GM21737 (cell line): ENCODE data around the gene SUPT5H.

Experiments used
- ATAC-seq: cut with Tn5 transposase; IDR thresholded peaks from one replicate; pipeline ENCODE4 v1.9.1; 2021; ENCODE audit warnings: mild to moderate bottlenecking, moderate library complexity; ENCODE audit not compliant: unreplicated experiment

The SUPT5H gene

DNA sequence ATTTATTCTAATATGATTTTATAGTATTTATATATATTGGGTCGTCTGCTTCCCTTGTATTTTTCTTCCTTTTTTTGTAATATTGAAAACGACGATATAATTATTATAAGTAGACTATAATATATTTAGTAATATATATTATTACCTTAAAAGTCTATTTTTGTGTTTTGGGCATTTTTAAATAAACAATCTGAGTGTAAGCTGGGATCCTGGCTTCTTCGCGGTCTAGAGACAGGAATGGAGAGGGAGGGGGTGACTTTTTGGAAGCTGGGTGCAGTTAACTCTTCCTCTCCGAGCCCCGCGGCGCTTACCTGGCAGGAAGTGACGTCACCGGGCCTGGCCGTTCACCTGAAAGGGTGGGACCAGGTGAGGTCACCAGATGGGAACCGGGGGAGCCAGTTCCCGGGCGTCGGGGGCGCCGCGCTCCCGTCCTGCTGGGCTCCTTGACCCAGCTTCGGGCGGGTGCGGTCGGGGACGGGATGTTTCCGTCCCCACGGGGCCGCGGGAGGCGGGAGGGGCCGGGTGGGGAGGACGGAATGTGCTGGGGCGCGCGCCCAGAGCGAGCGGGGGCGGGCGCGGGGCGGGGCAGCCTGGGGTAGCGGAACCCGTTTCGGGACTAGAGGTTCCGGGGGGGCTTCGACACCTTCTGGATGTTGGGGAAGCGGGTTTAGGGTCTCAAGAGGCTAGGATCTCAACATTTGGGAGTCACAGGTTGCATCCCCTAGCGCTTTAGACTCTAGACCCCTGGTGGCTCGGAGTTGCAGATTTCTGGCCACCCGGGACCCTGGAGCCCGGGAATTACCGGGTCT is 36.0 kb upstream of the SUPT5H start:
- no peak for ATAC-seq

DNA sequence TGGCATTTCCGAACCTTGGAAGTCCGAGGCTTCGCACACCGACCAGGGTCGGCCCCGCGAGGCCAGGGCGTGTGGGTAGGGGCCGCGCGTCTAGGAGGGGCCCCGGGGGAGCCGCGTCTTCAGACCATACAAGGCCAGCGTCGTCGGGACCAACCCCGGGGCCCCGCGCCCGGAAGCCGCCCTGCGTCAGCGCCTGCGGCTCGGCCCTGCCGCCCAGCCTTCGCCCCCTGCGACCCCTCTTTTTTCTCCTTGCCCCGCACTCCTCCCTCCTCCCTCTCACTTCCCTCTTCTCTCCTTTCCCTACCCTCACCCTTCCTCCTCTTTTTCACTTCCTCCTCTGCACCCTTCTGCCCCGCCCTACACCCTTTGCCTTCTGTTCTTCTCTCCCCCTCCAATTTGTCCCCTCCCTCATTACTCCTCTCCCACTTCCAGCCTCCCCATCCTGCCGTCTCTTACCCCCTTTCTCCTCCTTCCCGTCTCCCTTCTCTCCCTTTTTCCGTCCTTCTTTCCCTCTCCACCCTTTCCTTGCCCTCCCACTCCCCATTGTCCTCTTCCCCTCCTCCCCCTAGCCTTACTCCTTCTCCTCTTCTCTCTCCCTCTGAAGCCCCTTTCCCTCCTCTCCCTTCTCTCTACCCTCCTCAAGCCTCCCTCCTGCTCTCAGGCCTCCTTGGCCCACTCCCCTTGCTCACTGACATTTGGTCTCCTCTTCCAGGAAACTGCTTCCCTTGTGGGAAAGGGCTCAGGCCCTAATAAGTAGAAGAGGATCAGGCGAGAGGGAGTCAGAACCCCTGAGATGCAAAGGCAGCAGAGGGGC is 35.2 kb upstream of the SUPT5H start:
- ATAC-seq = no peak

DNA sequence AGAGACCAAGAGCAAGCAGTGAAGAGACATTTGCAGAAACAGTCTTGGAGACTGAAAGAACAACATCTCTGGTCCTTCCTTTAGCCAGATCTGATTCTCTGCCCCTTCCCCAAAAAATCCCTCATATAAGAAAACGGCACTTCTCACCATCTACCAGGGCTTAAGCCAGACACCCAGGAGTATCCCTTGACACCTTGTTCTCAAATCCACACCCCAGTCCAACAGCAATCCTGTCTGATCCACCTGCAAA is 34.6 kb upstream of the SUPT5H start:
- ATAC-seq = no peak

DNA sequence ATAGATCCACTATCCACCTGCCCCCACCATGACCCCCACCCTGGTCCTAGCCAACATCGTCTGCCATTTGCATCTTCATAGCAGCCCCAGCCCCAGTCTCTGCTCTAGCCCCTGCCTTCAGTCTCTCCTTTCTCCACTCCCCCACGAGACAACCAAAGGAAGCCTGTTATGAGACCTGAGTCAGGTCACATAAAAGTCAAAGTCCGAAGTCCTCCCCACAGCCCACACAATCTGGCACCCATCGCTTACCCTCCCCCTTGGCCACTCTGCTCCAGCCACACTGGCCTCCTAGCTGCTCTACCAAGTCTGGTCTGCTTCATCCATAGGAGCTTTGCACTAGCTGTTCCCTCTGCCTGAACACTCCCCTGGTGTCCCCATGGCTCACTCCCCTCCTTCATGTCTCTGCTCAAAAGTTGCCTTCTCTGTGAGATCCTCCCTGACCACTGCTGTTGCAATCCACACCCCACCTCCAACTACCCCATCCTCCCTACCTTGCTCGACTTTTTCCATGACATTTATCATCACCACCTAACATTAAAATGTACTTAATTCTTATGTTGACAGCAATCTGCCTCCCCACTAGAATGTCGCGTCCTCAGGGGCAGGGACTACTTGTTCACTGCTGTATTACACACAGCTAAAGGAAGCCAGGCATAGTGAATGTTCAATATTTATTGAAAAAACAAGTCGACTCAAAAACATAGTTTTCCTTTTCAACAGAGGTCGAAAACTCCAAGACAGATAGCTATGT is 34.1 kb upstream of the SUPT5H start:
- ATAC-seq = no peak

DNA sequence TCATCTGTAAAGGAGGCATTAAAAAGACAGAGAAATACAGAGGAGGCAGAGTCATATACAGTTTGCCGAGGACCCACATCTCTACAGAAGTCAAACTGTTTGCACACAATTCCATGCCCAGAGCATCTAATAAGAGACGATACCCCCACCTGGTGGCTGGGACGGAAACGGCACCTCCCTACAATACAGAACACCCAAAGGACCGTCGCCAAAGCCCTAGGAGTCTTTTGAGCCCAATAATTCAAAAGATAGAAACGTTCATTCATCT is 33.6 kb upstream of the SUPT5H start:
- ATAC-seq = peak; percentile 20

DNA sequence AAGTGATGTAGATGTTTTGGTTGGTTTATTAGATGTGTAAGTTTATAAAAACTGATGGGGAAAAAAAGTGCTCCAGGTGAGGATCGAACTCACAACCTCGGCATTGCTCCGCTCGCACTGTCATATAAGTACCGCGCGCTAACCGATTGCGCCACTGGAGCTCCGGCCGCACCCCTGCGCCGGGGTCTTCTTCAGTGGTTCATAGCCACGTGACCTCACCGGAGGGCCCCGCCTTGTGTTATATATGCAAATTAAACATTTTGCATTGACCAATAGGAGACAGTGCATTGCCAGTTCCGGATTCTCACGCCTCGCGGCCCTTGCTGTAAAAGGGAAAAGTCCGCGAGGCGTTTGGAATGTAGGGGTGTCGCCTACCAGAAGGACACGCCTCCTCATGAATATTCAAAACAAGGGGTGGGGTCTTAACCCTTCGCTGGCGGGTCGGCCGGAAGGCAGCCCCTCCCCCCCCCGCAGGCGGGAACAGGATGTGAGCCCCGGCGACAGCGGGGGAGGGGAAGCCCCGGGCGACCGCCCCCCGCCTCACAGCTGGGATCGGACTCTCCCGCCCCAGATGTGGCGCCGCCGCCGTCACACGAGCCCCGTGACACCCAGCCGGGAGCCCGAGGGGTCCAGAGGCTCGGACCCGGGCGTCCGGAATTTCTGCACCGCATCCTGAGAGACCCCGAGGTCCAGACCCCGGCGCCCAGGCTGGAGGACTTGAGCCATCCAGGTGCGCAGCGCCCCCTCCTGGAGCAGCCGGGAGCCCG is 33.1 kb upstream of the SUPT5H start, which contains the start of gene PLEKHG2:
TSS of gene PLEKHG2 (plus strand) at position 570 of the 767 bp plus-strand sequence. CDS start 1,418 bp downstream, outside the sequence.
- peak; percentile 41 for ATAC-seq

DNA sequence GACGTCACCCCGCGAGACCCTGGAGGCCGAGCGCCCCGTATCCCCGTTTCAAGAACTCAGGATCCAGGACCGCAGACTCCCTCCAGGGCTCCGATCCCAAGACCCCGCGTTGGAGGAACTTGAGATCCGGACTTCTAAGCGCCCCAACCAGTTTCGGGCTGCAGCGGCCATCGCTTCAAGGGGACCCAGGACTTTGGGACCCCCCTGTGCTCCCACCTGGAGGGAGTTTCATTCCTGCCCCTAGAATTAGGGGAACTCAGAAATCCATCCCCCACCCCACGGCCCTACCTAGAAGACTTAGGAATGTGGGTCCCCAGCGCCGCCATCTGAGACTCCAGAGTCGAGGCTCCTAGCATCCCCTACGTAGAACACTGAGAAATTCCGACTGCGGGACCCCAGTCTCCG is 32.5 kb upstream of the SUPT5H start:
- no peak for ATAC-seq

DNA sequence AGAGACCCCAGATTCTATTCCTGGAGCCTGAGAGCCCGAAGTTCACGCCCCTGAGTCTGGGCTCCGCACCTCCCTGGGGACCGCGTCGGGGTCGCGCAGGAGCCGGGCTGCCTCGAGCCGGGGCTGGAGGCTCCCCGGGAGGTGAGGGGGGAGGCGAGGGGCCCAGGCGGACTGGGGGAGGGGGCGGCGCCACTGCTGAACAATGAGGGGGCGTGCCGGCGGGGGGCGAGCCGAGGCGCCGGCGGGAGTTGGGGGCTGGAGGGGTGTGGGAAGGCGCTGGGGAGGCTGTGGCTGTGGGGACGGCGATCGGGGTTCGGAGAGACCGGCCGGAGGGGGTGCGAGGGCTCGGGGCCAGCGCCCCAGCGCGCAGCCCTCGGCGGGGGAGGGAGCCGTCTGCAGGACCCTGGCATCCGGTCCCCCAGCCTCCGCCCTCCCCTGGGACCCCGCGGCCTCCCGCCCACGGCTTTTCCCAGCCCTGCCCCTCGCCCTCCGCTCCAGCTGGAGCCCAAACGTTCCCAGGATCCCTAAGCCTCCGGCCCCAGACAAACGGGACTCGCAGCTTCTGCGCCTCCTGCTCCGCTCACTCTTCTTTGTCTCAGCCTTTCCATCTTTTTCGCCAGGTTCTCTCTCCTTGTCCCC is 32.0 kb upstream of the SUPT5H start:
- no peak for ATAC-seq

DNA sequence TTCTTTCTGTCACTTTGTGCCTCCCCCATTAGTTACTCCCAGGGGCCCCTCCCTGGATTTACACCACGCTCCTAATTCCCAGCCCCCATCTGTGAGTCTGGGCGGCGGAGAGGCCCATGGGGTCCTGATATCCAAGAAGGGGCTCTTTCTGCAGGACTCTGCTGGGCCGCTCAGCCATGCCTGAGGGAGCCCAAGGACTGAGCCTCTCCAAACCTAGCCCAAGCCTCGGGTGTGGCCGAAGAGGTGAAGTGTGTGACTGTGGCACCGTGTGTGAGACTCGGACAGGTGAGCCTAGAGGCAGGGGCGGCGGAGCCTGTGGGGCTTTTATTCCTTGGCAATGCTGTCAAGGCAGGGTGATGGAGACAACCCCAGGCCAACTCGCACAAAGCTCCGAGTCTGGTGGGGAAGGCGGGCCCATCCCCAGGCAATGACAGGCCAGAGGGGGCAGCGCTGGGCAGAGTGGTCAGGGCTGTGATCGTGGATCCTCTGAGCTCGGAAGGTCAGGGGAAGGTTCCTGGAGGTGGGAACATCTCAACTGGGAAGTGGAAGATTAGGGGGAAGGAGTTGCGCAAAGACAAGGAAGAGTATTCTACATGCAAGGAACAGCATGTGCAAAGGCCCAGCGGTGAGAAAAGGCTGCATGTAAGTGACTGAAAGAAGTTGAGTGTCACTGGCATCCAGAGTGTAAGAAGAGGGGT is 31.3 kb upstream of the SUPT5H start:
- no peak for ATAC-seq

DNA sequence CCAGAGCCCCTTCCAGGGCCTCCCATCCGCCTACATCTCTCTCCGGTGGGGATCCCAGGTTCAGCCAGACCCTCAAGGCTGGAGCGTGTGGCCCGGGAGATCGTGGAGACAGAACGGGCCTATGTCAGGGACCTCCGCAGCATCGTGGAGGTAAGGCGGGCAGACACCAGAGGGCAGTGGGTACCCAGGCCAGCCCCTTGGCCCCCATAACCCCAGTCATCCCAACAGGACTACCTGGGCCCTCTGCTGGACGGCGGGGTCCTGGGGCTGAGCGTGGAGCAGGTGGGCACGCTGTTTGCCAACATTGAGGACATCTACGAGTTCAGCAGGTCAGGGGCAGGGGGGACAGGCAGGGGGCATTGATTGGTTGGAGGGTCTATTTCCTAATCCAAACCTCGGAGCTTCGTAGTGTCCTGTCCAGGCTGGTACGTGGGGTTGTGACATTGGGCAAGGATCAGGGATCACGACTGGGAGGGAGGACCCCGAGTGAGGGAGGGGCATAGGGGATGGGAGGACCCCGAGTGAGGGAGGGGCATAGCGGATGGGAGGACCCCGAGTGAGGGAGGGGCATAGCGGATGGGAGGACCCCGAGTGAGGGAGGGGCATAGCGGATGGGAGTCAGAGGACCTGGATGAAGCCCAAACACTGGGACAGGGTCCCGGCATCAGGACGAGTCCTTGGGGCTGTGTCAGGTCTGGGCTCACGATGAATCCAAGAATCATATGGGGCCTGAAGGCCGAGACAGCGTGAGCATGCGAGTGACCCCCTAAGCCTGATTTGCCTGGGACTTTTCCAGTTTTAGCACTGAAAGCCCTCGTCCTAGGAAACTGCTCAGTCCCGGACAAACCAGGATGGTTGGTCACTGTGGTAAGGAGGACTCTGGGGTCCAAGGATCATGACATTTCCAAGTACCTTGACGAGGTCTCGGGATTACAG is 30.0 kb upstream of the SUPT5H start:
- no peak for ATAC-seq

DNA sequence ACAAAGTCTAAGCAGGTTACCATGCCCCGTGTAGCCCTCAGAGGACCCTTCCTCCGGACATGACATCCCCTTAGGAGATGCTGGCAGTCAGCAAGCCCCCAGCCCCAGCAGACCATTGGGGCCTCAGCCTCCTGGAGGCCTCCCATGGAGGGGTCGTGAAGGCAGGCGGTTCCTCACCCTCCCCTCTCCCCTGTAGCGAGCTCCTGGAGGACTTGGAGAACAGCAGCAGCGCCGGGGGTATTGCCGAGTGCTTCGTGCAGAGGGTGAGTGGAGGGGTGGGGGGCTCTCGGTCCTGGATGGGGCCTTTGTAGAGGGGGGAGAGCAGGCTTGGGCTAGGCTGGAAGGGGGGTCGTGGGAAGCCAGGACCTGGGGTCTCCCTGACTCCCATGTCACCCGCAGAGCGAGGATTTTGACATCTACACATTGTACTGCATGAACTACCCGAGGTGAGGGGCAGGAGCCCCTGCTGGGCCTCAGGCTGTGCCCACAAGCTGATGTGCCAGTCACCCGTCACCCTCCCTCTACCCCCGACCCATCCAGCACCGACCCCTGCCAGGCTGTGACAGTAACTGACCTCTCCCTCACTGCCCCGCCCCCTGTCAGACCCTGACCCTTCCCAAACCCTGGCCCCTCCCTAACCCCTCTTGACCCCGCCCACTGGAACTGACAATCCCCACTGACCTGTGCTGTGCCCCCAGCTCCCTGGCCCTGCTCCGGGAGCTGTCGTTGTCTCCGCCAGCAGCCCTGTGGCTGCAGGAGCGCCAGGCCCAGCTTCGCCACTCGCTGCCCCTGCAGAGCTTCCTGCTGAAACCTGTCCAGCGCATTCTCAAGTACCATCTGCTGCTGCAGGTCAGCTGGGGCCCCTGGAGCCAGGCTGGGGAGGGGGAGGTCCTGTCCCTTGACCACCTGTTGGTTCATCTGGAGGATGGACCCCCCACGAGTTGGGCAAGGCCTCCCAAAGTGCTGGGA is 28.9 kb upstream of the SUPT5H start:
- no peak for ATAC-seq

DNA sequence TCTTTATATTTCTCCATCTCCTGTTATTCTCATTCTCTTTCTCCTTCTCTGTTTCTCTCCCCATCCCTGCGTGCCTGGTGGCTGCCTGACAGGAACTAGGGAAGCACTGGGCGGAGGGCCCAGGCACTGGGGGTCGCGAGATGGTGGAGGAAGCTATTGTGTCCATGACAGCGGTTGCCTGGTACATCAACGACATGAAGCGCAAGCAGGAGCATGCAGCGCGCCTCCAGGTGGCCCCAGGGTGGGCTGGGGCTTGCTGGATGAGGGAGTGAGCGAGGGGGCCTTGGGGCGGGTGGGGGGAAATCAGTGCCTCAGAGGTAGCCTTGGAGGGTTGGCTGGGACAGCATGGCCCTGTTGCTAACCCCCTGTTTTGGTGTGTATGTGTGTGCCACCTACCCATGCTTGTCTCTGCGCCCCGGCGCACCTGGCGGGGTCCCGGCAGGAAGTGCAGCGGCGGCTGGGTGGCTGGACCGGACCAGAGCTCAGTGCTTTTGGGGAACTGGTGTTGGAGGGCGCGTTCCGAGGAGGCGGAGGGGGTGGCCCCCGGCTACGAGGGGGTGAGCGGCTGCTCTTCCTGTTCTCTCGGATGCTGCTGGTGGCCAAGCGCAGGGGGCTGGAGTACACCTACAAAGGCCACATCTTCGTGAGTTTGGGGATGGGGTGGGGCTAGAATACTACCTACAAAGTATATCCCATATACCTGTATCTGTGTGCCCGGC is 27.8 kb upstream of the SUPT5H start:
- ATAC-seq = no peak

DNA sequence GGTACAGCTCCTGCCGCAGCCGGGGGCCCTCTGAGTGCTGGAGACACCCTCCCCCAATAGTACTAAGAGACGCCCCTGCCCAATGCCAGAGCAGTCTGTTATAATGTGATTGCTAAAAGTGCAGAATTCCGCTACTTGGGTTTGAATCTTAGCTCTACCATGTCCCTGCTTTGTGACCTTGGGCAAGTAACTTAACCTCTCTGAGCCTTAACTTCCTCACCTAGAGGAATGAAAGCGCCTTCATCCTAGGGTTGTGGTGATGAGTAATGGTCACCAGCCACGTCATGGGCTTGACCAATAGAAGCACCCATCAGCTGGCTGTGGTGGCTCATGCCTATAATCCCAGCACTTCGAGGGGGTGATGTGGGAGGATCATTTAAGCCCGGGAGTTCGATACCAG is 26.4 kb upstream of the SUPT5H start:
- ATAC-seq = no peak

DNA sequence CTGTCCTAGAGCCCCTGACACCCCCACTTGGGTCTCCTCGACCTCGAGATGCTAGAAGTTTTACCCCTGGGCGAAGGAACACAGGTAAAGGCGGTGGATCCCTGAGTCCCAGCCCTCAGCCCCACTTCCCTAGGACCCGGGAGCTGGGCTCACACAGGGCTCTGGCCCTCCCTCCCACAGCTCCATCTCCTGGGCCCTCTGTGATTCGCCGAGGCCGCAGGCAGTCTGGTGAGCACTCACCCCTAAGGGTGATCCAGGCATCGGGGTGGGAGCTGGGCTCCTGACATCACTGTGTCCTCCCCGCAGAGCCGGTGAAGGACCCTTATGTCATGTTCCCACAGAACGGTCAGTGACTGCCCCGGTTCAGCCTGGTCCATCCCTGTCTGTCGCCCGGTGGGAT is 24.6 kb upstream of the SUPT5H start:
- no peak for ATAC-seq

DNA sequence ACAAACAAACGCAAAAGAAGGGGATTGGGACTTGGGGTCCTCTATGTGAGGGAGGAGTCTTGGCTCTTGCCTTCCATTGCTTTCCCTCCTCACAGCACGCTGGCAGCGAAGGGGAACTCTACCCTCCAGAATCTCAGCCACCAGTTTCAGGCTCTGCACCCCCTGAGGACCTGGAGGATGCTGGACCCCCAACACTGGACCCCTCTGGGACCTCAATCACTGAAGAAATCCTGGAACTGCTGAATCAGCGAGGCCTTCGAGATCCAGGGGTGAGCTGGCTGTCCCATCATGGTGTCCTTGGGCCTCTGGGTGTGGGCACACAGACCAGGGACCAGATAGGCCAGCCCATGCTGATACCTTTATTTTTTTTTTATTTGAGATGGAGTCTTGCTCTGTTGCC is 23.4 kb upstream of the SUPT5H start:
- ATAC-seq = no peak

DNA sequence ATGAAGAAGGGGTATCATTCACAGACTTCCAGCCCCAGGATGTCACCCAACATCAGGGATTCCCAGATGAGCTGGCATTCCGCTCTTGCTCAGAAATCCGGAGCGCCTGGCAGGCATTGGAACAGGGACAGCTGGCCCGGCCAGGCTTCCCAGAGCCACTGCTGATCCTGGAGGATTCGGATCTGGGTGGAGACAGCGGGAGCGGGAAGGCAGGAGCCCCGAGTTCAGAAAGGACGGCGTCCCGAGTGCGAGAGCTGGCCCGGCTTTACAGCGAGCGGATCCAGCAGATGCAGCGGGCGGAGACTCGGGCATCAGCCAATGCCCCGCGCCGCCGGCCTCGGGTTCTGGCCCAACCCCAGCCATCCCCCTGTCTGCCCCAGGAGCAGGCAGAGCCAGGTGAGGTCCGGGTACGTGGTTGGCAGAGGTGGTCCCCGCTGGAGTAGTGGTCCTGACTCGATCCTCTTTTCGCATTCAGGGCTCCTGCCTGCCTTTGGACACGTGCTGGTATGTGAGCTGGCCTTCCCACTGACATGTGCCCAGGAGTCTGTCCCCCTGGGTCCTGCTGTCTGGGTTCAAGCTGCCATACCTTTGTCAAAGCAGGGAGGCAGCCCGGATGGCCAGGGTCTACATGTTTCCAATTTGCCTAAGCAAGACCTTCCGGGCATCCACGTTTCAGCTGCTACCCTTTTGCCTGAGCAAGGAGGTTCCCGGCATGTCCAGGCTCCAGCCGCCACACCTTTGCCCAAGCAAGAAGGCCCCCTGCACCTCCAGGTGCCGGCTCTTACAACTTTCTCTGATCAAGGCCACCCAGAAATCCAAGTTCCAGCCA is 21.9 kb upstream of the SUPT5H start:
- ATAC-seq = no peak
